ENCODE data around the gene C1orf21. TPM values are rescaled to one million over a fixed set of nuclear protein-coding genes. Genes with fewer than 3 reads are reported as not detected.

The C1orf21 gene
- total RNA-seq, 1 donor from 2014 or later, result 33.1 TPM

DNA sequence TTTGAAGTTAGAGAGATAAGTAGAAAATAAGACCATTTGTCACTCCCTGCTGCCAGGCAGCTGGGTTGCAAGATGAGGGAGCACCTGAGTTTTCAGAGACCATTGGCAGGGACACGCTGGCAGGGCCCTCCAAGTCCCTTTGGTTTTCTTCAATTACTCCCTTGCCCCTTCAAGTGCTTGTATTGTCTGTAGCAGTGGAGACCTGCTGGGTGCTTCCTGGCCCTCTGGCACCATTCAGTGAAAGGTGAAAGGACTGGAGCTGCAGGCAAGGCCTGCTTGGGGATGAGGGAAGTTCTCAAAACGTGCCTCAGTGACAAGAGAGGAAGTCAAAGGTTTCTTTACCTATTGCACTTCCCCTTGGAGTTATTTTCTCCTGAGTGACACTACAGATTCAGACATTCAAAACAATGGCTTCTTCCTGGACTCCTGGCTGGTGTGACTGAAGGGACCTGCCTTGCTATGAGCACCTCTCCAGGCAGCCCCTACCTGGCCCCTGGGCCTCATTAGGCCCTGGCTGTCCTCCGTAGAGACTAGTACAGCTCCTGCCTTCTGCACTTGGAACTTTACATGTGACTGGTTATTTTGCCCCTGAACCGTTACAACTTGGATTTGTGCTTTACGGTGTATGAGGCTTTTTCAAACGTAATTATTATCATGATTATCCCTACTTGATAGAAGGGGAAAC, 100.1 kb downstream of the C1orf21 start:
- TF ChIP-seq, protein P1, sequence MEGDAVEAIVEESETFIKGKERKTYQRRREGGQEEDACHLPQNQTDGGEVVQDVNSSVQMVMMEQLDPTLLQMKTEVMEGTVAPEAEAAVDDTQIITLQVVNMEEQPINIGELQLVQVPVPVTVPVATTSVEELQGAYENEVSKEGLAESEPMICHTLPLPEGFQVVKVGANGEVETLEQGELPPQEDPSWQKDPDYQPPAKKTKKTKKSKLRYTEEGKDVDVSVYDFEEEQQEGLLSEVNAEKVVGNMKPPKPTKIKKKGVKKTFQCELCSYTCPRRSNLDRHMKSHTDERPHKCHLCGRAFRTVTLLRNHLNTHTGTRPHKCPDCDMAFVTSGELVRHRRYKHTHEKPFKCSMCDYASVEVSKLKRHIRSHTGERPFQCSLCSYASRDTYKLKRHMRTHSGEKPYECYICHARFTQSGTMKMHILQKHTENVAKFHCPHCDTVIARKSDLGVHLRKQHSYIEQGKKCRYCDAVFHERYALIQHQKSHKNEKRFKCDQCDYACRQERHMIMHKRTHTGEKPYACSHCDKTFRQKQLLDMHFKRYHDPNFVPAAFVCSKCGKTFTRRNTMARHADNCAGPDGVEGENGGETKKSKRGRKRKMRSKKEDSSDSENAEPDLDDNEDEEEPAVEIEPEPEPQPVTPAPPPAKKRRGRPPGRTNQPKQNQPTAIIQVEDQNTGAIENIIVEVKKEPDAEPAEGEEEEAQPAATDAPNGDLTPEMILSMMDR (IDR thresholded peaks at IDR 0.05; ENCODE audit: unreplicated experiment), result no peak
- no peaks in the 10 kb centered on the region for H3K27me3 Mint-ChIP-seq (ENCODE audit: low read depth)
- peaks cover 54% of the 10 kb centered on the region for H3K4me1 Mint-ChIP-seq
- H3K4me3 Mint-ChIP-seq, result no peak overlapping the region
- H3K27ac Mint-ChIP-seq, result no peak overlapping the region
- no peaks in the 10 kb centered on the region for H3K9me3 Mint-ChIP-seq
- H3K36me3 Mint-ChIP-seq, result no peaks in the 10 kb centered on the region
- DNase-seq (ENCODE audit: low spot score in 2 of 2, unreplicated experiment in 2 of 2), result no peak

DNA sequence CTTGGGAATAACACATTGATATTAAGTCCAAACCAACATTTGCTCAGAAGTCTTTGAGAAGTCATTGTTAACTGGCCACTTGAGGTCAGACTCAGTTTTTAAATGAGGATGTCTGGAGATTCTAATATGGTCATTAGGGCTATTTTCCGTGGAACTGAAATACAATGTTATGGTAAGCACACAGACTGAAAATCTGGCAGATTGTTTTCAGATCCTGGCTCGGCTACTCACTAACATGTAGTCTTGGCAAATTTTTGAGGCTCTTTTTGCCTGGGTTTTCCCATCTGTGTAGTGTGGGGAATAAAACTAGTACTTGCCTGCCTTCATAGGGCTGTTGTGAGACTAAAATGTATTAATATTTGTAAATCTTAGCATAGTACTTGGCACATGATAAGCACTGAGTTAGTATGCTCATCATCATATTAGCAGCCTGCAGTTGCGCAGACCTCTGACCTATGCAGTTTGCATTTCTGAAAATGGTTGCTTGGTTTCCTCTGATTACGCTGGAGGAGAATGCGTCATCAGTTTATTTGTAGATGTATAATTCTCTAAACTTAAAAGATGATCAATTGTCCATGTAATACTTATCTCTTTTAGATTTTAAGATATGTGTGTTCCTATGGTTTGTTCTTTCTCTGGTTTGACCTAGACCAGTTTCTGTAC, 100.8 kb downstream of the C1orf21 start:
- TF ChIP-seq, protein P1 (IDR thresholded peaks at IDR 0.05; ENCODE audit: unreplicated experiment), result no peak
- Mint-ChIP-seq H3K36me3 (no peaks in the 10 kb centered on the region), H3K4me1 (peaks cover 60% of the 10 kb centered on the region), H3K27ac (no peak overlapping the region), H3K4me3 (no peak overlapping the region), H3K27me3 (ENCODE audit: low read depth) (no peaks in the 10 kb centered on the region), H3K9me3 (no peaks in the 10 kb centered on the region)
- no peak for DNase-seq (ENCODE audit: low spot score in 2 of 2, unreplicated experiment in 2 of 2)

GRCh38 chr1:184489908-184490307, 103.1 kb downstream of the C1orf21 start:
- no peaks in the 10 kb centered on the region for H3K9me3 Mint-ChIP-seq
- H3K27ac Mint-ChIP-seq, result no peak overlapping the region
- H3K4me3 Mint-ChIP-seq, result no peak overlapping the region
- H3K27me3 Mint-ChIP-seq (ENCODE audit: low read depth), result no peaks in the 10 kb centered on the region
- TF ChIP-seq, protein P1 (IDR thresholded peaks at IDR 0.05; ENCODE audit: unreplicated experiment), result no peak
- peaks cover 47% of the 10 kb centered on the region for H3K4me1 Mint-ChIP-seq
- DNase-seq (ENCODE audit: low spot score in 2 of 2, unreplicated experiment in 2 of 2), result no peak
- no peaks in the 10 kb centered on the region for H3K36me3 Mint-ChIP-seq

DNA sequence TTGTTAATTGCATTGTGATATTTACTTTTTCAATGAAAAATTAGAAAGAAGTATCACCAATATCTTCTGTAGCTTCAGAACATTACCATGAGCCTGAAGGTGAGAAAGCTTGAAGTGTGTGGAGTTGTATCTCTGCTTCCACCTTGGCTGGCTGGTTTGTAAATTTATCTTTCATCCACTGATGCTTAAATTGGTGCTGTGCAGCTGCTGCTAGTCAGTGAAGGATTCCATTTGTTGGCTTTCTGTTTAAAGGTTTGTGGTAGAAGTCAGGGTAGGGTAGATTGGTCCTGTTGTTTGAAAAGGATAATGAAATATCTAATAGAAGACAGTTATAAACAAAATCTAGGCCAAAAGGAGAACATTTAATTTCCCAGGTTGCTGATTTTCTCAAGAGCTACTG, 105.7 kb downstream of the C1orf21 start:
- H3K4me3 Mint-ChIP-seq, result no peak overlapping the region
- H3K27me3 Mint-ChIP-seq (ENCODE audit: low read depth), result no peaks in the 10 kb centered on the region
- H3K9me3 Mint-ChIP-seq, result no peaks in the 10 kb centered on the region
- H3K36me3 Mint-ChIP-seq, result no peaks in the 10 kb centered on the region
- TF ChIP-seq, protein P1 (IDR thresholded peaks at IDR 0.05; ENCODE audit: unreplicated experiment), result no peak
- DNase-seq (ENCODE audit: low spot score in 2 of 2, unreplicated experiment in 2 of 2), result no peak
- peaks cover 28% of the 10 kb centered on the region for H3K4me1 Mint-ChIP-seq
- H3K27ac Mint-ChIP-seq, result peak overlapping the region; percentile 23

- Mint-ChIP-seq H3K9me3 (no peaks in the 10 kb centered on the region), H3K27me3 (ENCODE audit: low read depth) (no peaks in the 10 kb centered on the region), H3K27ac (no peak overlapping the region), H3K4me1 (peaks cover 25% of the 10 kb centered on the region), H3K36me3 (no peaks in the 10 kb centered on the region), H3K4me3 (no peak overlapping the region)
- TF ChIP-seq, protein P1 (IDR thresholded peaks at IDR 0.05; ENCODE audit: unreplicated experiment), result no peak
- DNase-seq (ENCODE audit: low spot score in 2 of 2, unreplicated experiment in 2 of 2), result no peak
These were observed 107.2 kb downstream of the C1orf21 start for GRCh38 chr1:184493987-184494388.

All from mesothelial cell of epicardium (in vitro differentiated cells).